Kidney glomerular epithelial cell (primary cell): ENCODE measurements around the gene MUC3A.

Experiments used
- DNase-seq: peaks from one replicate; lab custom pipeline; 2025; lab: John Stamatoyannopoulos, UW

Gene MUC3A

DNA sequence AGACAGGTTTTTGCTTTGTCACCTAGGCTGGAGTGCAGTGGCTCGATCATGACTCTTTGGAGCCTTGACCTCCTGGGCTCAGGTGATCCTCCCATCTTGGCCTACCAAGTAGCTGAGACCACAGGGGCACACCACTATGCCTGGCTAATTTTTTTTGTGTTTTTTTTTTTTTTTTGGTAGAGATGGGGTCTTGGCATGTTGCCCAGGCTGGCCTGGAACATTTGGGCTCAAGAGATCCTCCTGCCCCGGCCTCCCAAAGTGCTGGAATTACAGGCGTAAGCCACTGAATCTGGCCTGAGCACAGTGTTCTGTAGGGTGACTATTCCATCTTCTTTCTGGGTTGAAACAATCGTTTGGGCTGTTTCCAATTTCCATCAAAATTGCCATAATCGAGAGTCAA lies 1.5 kb upstream of the MUC3A start:
- no peak for DNase-seq

DNA sequence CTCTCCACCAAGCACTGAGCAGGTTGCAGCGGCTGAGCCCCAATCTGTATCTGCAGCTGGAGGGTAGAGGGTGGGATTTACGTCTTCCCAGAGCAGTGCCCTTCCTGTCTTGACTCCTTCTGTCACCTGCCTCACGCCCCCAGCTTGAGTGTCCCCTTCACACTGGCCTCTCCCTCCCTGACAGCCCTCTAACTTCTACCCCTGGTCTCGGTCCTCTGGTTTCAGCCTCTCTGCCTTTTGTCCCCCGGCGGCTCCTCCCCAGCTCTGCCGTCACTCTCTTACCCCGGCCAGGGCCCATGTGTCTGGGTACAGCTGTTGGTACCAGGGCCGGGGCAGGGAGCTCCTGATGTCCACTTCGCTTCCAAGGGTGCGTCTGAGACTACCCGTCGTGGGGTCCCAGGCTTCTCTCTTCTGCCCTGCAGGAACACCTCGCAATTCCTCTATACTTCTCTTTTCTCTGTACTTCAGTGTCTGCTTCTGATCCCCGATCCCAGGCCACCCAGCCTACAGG lies 654 bp downstream of the MUC3A start:
- no peak for DNase-seq

DNA sequence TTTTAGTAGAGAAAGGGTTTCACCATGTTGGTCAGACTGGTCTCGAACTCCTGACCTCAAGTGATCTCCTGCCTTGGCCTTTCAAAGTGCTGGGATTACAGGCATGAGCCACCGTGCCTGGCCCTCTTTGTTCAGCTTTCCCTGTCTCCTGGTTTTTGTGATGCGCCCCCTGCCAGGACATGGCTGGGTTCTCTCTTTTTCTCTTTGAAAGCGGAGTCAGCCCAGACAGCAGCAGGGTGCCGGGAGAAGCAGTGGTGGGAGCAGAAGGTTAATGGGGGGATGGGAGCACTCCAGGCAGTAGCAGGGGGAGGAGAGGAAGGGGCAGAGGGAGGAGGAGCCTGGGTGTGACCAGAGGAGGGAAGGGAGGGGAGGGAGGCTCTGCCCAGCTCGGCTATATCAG lies 1.8 kb downstream of the MUC3A start:
- no peak for DNase-seq

DNA sequence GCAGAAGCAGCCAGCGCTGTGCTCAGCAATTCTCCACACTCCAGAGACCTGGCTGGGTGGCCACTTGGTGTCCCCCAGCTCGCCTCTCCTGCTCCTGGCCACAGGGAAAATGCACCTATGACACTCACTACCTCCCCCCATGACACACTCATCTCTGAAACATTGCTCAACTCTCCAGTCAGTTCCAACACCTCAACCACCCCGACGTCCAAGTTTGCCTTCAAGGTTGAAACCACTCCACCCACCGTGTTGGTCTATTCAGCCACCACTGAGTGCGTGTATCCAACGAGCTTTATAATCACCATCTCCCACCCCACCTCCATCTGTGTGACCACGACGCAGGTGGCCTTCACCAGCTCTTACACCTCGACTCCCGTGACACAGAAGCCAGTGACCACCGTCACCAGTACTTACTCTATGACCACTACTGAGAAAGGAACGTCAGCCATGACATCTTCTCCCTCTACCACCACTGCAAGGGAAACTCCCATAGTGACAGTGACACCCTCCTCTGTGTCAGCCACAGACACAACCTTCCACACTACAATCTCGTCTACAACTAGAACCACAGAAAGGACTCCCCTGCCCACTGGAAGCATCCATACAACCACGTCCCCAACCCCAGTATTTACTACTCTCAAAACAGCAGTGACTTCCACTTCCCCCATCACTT lies 2.7 kb downstream of the MUC3A start:
- no peak for DNase-seq

DNA sequence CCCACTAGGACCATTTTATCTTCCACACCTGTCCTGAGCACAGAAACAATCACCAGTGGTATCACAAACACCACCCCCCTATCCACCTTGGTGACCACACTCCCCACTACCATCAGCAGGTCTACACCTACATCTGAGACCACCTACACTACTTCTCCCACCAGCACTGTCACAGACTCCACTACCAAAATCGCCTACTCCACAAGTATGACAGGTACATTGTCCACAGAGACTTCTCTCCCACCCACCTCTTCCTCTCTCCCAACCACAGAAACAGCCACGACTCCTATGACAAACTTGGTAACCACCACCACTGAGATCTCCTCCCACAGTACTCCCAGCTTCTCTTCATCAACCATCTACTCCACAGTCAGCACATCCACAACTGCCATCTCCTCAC lies 3.3 kb downstream of the MUC3A start:
- DNase-seq = no peak

DNA sequence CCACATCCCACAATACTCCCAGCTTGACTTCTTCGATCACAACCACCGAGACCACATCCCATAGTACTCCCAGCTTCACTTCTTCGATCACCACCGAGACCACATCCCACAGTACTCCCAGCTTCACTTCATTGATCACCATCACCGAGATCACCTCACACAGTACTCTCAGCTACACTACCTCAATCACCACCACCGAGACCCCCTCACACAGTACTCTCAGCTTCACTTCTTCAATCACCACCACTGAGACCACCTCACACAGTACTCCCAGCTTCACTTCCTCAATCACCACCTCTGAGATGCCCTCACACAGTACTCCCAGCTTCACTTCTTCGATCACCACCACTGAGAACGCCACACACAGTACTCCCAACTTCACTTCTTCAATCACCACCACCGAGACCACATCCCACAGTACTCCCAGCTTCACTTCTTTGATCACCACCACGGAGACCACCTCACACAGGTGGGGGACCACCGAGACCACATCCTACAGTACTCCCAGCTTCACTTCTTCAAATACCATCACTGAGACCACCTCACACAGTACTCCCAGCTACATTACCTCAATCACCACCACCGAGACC lies 8.6 kb downstream of the MUC3A start:
- DNase-seq = no peak

DNA sequence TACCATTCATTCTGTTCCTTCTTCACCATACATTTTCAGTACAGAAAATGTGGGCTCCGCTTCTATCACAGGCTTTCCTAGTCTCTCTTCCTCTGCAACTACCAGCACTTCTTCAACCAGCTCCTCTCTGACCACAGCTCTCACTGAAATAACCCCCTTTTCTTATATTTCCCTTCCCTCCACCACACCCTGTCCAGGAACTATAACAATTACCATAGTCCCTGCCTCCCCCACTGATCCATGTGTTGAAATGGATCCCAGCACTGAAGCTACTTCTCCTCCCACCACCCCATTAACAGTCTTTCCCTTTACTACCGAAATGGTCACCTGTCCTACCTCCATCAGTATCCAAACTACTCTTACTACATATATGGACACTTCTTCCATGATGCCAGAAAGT lies 10.6 kb downstream of the MUC3A start:
- DNase-seq = no peak

DNA sequence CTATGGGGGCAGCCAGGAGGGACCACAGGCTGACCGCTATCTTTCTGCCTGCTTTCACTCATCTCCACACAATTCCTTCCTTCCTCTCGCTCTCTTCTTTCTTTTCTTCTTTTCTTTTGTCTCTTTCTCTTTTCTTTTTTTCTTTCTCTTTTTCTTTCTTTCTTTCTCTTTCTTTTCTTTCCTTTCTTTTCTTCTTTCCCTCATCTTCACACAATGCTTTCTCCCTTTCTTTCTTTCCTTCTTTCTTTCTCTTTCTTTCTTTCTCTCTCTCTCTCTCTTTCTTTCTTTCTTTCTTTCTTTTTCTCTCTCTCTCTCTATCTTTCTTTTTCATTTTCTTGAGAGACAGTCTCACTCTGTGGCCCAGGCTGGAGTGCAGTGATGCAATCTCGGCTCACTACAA lies 13.2 kb downstream of the MUC3A start:
- no peak for DNase-seq

DNA sequence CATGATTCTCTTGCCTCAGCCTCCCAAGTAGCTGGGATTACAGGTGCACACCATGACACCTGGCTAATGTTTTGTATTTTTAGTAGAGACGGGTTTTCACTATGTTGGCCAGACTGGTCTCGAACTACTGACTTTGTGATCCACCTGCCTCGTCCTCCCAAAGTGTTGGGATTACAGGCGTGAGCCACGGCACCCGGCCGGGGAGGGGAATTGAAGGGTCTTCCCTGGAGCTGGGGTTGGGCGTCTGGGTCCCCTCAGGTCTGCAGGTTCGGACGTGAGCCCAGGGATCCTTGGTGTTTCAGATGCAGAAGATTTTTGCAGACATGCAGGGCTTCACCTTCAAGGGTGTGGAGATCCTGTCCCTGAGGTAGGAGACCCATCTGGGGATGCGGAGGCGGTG lies 14.1 kb downstream of the MUC3A start:
- no peak for DNase-seq

DNA sequence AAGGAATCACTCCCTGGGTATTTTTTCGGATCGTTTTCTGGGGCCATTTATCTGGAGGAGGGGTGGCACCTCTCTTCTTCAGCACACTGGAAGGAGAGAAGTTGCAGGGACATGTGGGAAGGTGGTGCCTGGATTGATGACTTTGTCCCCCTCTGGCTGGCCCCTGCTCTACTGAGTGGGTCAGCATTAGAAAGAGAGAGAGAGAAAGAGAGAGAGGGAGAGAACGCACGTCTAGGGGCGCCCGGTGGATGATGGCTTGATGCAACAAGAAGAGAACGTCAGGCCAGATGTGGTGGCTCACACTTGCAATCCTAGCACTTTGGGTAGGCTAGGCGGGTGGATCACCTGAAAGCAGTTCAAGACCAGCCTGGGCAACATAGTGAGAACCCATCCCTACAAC lies 14.5 kb downstream of the MUC3A start:
- no peak for DNase-seq

DNA sequence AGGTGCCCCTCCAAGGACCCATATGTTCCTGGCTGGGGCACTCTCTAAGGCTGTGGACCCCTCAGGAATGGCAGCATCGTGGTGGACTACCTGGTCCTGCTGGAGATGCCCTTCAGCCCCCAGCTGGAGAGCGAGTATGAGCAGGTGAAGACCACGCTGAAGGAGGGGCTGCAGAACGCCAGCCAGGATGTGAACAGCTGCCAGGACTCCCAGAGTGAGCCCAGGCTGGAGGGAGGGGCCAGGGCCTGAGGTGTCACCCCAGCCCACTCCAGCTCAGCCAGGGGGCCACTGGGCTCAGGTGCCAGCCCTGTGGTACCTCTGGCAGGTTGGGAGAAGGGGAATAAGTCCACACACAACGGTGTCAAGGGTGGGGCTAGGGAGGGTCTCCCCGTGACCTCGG lies 15.3 kb downstream of the MUC3A start:
- no peak for DNase-seq

DNA sequence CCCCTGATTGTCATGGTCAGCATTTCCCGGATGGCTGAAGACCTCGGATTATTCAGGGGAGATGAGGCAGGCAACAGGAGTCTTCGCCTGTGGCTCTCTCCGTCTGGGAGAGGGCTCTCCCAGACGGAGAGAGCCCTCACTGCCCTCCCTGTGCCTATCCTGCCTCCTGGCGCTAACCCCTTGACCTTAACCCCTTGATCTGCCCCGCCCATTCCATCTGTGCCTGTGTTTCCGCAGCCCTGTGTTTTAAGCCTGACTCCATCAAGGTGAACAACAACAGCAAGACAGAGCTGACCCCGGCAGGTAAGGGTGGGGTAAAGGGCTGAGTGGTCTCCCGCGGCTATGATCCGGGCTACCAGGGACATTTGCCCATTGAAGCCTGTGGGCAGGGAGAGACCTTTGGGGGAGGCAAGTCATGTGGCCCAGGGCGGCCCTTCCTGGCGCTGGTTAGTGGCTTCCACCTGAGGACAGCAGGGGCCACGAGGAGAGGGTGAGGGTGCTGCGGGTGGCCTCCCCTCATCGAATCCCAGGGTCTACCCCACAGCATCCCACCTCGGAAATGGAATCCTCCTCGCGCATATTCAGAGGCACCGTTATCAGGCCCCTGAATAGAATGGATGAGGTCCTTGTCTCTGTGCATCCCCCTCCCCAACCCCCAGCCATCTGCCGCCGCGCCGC lies 15.8 kb downstream of the MUC3A start:
- DNase-seq = no peak

DNA sequence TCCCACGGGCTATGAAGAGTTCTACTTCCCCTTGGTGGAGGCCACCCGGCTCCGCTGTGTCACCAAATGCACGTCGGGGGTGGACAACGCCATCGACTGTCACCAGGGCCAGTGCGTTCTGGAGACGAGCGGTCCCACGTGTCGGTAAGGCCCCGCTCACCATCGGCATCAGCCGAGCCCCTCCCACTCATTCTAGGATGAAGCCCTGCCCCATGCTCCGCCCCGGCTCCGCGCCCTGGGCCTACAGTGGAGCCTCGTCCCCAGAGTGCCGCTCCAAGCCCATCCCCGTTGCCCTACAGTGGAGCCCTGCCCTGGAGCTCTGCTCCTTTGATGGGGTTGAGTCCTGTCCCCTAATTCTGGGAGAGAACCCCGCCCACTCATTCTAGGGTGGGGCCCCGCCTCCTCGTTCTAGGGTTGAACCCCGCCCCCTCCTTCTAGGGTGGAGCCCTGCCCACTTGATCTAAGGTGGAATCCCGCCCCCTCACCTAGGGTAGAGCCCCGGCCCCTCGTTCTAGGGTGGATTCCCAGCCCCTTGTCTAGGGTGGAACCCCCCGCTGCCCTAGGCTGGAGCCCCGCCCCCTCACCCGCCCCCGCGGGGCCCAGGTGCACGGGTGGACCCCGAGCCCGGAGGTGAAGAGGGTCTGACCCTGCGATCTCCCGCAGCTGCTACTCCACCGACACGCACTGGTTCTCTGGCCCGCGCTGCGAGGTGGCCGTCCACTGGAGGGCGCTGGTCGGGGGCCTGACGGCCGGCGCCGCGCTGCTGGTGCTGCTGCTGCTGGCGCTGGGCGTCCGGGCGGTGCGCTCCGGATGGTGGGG lies 16.6 kb downstream of the MUC3A start:
- DNase-seq = no peak

DNA sequence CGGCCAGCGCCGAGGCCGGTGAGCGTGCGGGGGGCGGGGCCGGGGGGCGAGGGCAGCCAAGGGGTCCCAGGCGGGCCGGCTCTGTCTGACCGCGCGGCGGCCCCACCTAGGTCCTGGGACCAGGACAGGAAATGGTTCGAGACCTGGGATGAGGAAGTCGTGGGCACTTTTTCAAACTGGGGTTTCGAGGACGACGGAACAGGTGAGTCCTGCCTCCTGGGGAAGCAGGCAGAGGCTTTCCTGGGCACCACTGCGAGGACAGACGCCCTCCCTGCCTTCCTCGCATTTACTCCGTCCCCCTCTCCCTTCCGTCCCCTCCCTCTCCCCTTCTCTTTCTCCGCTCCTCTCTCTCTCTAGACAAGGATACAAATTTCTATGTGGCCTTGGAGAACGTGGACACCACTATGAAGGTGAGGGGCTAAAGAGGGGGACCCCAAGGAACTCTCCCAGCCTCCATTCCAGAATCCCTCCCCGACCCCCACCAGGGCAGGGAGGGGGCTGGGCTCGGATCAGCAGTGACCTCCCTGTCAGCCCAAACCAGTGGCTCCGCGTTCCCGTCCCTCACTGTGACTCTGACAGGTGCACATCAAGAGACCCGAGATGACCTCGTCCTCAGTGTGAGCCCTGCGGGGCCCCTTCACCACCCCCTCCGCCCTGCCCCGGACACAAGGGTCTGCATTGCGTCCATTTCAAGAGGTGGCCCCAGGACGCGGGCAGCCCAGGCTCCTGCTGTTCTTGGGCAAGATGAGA lies 17.4 kb downstream of the MUC3A start:
- DNase-seq = no peak

DNA sequence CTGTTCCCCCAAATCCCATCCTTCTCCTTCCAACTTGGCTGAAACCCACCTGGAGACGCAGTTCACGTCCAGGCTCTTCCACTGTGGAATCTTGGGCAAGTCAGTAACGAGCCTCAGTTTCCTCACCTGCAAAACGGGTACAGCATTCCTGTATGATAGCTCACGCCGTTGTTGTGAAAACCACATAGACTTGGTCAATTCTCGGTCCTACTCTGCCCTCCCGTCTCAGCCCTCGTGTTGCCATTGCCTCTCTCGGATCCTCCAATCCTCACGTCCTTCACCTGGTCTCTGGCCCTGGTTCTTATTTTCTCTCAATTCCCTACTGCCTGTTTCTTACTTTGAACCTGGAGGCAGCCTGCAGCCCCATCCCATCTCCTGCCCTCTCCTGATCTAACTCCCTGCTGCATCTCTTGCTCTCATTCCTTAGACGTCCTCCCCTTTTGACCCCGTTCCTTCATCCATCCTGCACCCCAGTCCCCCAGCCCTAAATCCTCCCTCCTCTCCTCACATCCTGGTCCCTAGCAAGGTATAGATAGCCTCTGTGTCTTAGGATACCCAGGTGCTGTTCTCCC lies 18.0 kb downstream of the MUC3A start:
- no peak for DNase-seq

DNA sequence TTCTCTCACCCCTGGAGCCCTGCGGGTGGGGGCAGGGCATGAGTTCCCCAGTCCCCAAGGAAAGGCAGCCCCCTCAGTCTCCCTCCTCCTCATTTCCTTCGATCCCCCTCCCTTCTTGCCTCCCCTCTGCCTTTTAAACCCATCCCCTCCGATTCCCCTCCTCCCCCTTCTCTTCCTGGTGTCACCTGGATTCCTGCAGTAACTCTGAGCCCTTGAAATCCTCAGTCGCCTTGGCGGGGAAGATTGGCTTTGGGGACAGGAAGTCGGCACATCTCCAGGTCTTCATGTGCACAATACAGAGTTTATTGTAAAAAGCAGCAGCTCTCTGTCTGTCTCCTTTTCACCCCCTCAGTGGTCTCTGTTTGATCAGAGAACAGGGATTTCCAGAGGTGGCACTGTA lies 18.7 kb downstream of the MUC3A start:
- no peak for DNase-seq

DNA sequence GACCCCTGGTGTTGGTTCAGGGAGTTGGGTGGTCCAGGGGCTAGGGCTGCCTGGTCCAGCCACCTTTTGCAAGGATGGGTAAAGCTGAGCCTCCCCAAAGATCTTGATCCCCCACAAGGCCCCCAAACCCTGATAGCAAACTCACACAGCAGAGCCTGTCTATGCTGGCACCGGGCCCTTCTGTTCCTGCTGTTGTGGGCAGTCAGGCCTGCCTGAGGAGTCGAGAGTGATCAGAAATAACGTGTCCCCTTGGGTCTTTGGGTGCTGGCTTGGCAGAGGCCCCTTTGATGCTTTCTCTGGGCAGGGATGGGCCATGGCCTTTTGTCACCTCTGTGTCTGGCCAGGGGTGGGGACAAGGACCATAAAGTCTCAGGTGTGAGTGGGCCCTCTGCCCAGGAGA lies 19.3 kb downstream of the MUC3A start:
- no peak for DNase-seq

DNA sequence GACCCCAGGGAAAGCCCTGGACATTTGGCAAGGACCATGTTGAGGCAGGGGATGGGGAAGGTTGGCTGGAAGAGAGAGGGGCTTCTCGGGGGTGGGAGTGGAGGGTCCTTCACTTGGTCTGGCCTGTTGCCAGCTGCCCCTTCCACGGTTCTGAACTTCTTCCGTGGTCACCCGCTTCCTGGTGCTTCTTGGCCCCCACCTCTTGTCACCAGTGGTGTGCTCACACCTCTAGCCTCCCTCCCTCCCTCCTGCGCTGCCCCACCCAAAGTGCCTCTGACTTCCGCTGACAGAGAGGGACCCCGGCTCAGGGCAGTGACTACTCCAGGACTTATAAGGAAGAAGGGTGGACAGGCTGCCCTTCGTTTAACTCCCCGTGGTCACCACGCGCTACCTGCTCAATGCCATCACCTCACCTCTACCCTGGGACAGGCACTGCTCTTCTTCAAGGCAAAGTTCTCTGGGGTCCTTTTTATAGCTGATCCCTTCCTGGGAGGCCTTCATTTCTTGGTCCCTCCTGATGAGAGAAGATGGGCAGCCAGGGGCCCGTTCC lies 19.8 kb downstream of the MUC3A start, which contains the start of gene MUC12:
MUC12 (plus strand) TSS at position 500 of the 550 bp plus-strand sequence. CDS start 58 bp downstream, outside the sequence.
- DNase-seq = no peak

DNA sequence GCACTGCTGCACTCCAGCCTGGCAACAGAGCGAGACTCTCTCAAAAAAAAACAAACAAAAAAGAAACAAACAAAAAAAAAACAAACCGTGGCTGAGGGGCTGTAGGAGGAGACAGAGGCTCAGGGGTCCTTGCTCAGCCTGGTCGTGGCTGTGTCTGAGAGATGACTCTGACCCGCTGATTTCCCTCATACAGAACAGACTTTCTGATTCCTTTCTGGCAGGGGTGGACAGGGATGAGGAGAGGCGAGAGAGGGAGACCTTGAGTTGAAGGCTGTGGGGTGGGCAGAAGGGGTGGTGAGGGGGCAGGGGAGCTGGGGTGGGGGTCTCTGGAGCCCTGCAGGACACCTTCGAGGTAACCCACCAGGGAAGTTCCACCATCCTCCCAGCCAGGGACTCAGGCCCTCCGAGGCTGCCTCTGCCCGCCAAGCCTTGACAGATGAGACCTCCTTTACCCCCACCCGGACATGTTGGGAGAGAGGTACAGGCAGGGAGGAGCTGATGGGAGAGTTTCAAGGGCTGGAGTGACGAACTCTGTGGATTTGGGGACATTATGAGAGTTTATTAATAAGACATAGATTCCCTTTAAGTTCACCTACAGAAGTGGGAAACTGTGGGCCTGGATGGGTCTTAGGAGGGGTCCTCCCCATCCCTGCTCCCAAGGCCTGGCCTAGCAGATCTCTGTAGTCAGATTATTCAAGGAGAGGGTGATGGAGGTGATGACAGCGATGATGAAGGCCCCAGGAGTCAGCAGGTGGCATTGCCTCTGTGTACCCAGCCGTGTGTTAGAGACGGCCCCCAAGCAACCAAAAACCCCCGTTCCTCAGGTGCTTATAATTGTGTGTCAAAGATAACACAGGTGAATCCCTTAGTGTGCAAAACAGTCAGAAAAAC lies 22.0 kb downstream of the MUC3A start:
- DNase-seq = no peak

DNA sequence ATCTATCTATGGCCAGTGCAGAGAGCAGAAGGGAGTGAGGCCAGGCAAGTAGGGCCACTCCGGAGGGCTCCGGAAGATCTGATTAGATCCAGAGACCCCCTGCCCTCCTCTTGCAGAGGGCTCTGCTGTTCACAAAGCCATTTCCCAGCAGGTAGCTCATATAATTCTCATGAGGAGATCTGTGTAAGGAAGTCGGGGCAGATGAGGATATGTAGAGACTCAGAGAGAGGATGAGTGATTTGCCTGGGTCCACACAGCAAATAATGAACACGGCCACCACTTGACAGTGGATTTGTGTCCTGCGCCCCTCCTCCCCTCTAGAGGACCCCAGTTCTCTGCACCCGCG lies 22.6 kb downstream of the MUC3A start:
- DNase-seq = no peak
